Astrocyte (in vitro differentiated cells and primary cell): ENCODE measurements around the gene DGCR2. TPM values are rescaled to one million over a fixed set of nuclear protein-coding genes. Genes with fewer than 3 reads are reported as not detected.

Experiments used
- DNase-seq: peaks from one replicate; pipeline ENCODE4 v3.0.0-alpha.2; 2010; ENCODE audit warnings: low read depth
- FAIRE-seq: peaks from 2 replicates; lab custom pipeline; 2011; peaks lifted over from hg19 to GRCh38; lab: Jason Lieb, UNC
- H2AFZ ChIP-seq: 2 replicates; pipeline ENCODE4 v1.6.0; 2012; ENCODE audit warnings: low read depth, low read length, inconsistent platforms
- H3K27ac ChIP-seq: 2 replicates; pipeline ENCODE4 v1.5.1; 2011; ENCODE audit warnings: low read depth, low read length, inconsistent platforms
- H3K27me3 ChIP-seq: 2 replicates; pipeline ENCODE4 v1.6.0; 2011; ENCODE audit warnings: low read length, inconsistent platforms; ENCODE audit not compliant: insufficient read depth
- H3K36me3 ChIP-seq: 2 replicates; pipeline ENCODE4 v1.5.1; 2011; ENCODE audit warnings: low read length, inconsistent platforms; ENCODE audit not compliant: insufficient read depth
- H3K4me1 ChIP-seq: 2 replicates; pipeline ENCODE4 v1.5.1; 2011; ENCODE audit warnings: low read length, inconsistent platforms; ENCODE audit not compliant: insufficient read depth
- H3K4me2 ChIP-seq: 2 replicates; pipeline ENCODE4 v1.6.0; 2012; ENCODE audit warnings: low read length, inconsistent platforms
- H3K4me3 ChIP-seq: 2 replicates; pipeline ENCODE4 v1.5.1; 2011; ENCODE audit warnings: low read depth, mild to moderate bottlenecking, low read length, inconsistent platforms; ENCODE audit not compliant: insufficient read depth
- H3K79me2 ChIP-seq: 2 replicates; pipeline ENCODE4 v1.6.0; 2012; ENCODE audit warnings: mild to moderate bottlenecking, low read length, inconsistent platforms; ENCODE audit not compliant: insufficient read depth
- H3K9ac ChIP-seq: 2 replicates; pipeline ENCODE4 v1.6.0; 2012; ENCODE audit warnings: mild to moderate bottlenecking, low read length, inconsistent platforms
- H3K9me3 ChIP-seq: 2 replicates; pipeline ENCODE4 v1.5.1; 2012; ENCODE audit warnings: low read depth, mild to moderate bottlenecking, low read length, inconsistent platforms; ENCODE audit not compliant: insufficient read depth
- H4K20me1 ChIP-seq: 2 replicates; pipeline ENCODE4 v1.6.0; 2012; ENCODE audit warnings: low read length, inconsistent platforms; ENCODE audit not compliant: insufficient read depth
- H3K27ac Mint-ChIP-seq: one replicate; pipeline ENCODE4 v1.8.0; 2021; ENCODE audit warnings: mild to moderate bottlenecking, mixed read lengths; ENCODE audit not compliant: unreplicated experiment
- H3K27me3 Mint-ChIP-seq: one replicate; pipeline ENCODE4 v1.8.0; 2021; ENCODE audit warnings: low read depth, mixed read lengths; ENCODE audit not compliant: unreplicated experiment
- H3K36me3 Mint-ChIP-seq: one replicate; pipeline ENCODE4 v1.8.0; 2021; ENCODE audit warnings: low read depth, mixed read lengths; ENCODE audit not compliant: unreplicated experiment
- H3K4me1 Mint-ChIP-seq: one replicate; pipeline ENCODE4 v1.8.0; 2021; ENCODE audit warnings: low read depth, mixed read lengths; ENCODE audit not compliant: unreplicated experiment
- H3K4me3 Mint-ChIP-seq: one replicate; pipeline ENCODE4 v1.8.0; 2021; ENCODE audit warnings: mild to moderate bottlenecking, moderate library complexity, mixed read lengths; ENCODE audit not compliant: unreplicated experiment
- H3K9me3 Mint-ChIP-seq: one replicate; pipeline ENCODE4 v1.8.0; 2021; ENCODE audit warnings: mild to moderate bottlenecking, mixed read lengths; ENCODE audit not compliant: unreplicated experiment
- CTCF ChIP-seq: IDR thresholded peaks from 2 replicates; pipeline ENCODE4 v1.5.1; 2011; ENCODE audit warnings: low read depth, mild to moderate bottlenecking, inconsistent platforms, low read length, moderate library complexity; ENCODE audit not compliant: insufficient read depth
- EZH2 ChIP-seq: IDR thresholded peaks from 2 replicates; pipeline ENCODE4 v1.6.1; 2012; ENCODE audit warnings: mild to moderate bottlenecking, low read length, inconsistent platforms; ENCODE audit not compliant: insufficient read depth
- total RNA-seq: library from RNA; stranded (reverse); gene quantifications from 2 replicates; pipeline ENCODE4 v1.2.1, GENCODE V29; 2021

The DGCR2 gene
- total RNA-seq, 1 donor from 2014 or later: 49.4 TPM

- DNase-seq (no peak), FAIRE-seq (no peak)
- no peaks in the 10 kb centered on the region for H3K9me3 Mint-ChIP-seq
- H3K27me3 Mint-ChIP-seq: no peaks in the 10 kb centered on the region
- TF ChIP-seq EZH2: no peak
- TF ChIP-seq CTCF: no peak
- Histone ChIP-seq H3K4me1 (peaks cover 12% of the 10 kb centered on the region), H3K27ac (no peak overlapping the region), H3K9ac (no peak overlapping the region), H4K20me1 (peaks cover 82% of the 10 kb centered on the region), H3K36me3 (no peaks in the 10 kb centered on the region), H3K9me3 (no peaks in the 10 kb centered on the region), H3K4me3 (no peak overlapping the region), H2AFZ (no peak overlapping the region), H3K79me2 (peaks cover 83% of the 10 kb centered on the region), H3K27me3 (no peaks in the 10 kb centered on the region), H3K4me2 (no peak overlapping the region)
- no peak overlapping the region for H3K4me3 Mint-ChIP-seq
- peaks cover 17% of the 10 kb centered on the region for H3K4me1 Mint-ChIP-seq
- peaks cover 2% of the 10 kb centered on the region for H3K36me3 Mint-ChIP-seq
- no peak overlapping the region for H3K27ac Mint-ChIP-seq
Observed at GRCh38 chr22:19118329-19118880, 3.8 kb downstream of the DGCR2 start.

GRCh38 chr22:19117111-19117512, 5.1 kb downstream of the DGCR2 start:
- DNase-seq (no peak), FAIRE-seq (no peak)
- Mint-ChIP-seq H3K36me3 (peaks cover 4% of the 10 kb centered on the region), H3K9me3 (no peaks in the 10 kb centered on the region), H3K27me3 (no peaks in the 10 kb centered on the region), H3K27ac (no peak overlapping the region), H3K4me3 (no peak overlapping the region), H3K4me1 (peaks cover 17% of the 10 kb centered on the region)
- Histone ChIP-seq H3K4me3 (no peak overlapping the region), H3K9ac (no peak overlapping the region), H2AFZ (no peak overlapping the region), H3K27me3 (no peaks in the 10 kb centered on the region), H3K79me2 (peaks cover 95% of the 10 kb centered on the region), H3K9me3 (no peaks in the 10 kb centered on the region), H3K36me3 (no peaks in the 10 kb centered on the region), H3K4me1 (peaks cover 12% of the 10 kb centered on the region), H3K27ac (no peak overlapping the region), H4K20me1 (peaks cover 89% of the 10 kb centered on the region), H3K4me2 (no peak overlapping the region)
- TF ChIP-seq EZH2 (no peak), CTCF (no peak)

GRCh38 chr22:19115628-19116027, 6.6 kb downstream of the DGCR2 start:
- Mint-ChIP-seq H3K27me3 (no peaks in the 10 kb centered on the region), H3K36me3 (peaks cover 4% of the 10 kb centered on the region), H3K9me3 (no peaks in the 10 kb centered on the region), H3K4me1 (peaks cover 11% of the 10 kb centered on the region), H3K27ac (no peak overlapping the region), H3K4me3 (no peak overlapping the region)
- TF ChIP-seq CTCF: no peak
- TF ChIP-seq EZH2: no peak
- Histone ChIP-seq H3K4me3 (no peak overlapping the region), H3K36me3 (no peaks in the 10 kb centered on the region), H2AFZ (no peak overlapping the region), H3K9ac (no peak overlapping the region), H4K20me1 (peaks cover 90% of the 10 kb centered on the region), H3K4me1 (peaks cover 4% of the 10 kb centered on the region), H3K4me2 (no peak overlapping the region), H3K27me3 (no peaks in the 10 kb centered on the region), H3K79me2 (peaks cover 94% of the 10 kb centered on the region), H3K27ac (no peak overlapping the region), H3K9me3 (no peaks in the 10 kb centered on the region)
- no peak for FAIRE-seq
- DNase-seq: no peak
